GM12878 (cell line): ENCODE results near the gene SGMS1. TPM values are rescaled to one million over a fixed set of nuclear protein-coding genes. Genes with fewer than 3 reads are reported as not detected.

Experiments
- ATAC-seq: fragments of 200-7000 bp; cut with Tn5 transposase; 3 replicates; pipeline ENCODE4 v1.9.1; 2020; ENCODE audit warnings: mild to moderate bottlenecking, moderate library complexity
- BruUV-seq: library from RNA; stranded (reverse); fragments of 400-500 nt; replicated peaks from 2 replicates; lab custom pipeline; 2021; lab: Mats Ljungman, UMichigan
- CTCF ChIA-PET: fragments of 300-600 bp; sonication (Branson Sonifier 250); formaldehyde crosslinking; extraction: SDS; loops from one replicate; lab custom pipeline; 2021; ENCODE audit warnings: inconsistent platforms; lab: Yijun Ruan, JAX
- POLR2A ChIA-PET: fragments of 350-600 bp; formaldehyde crosslinking; extraction: SDS; loops from one replicate; lab custom pipeline; 2021; ENCODE audit warnings: inconsistent platforms; lab: Charles Lee
- RAD21 ChIA-PET: fragments of 300-600 bp; sonication (Branson Sonifier 250); formaldehyde crosslinking; loops from one replicate; lab custom pipeline; 2023; ENCODE audit warnings: antibody characterized with exemption; ENCODE audit not compliant: unreplicated experiment; lab: Charles Lee
- SMC1A ChIA-PET: fragments of 300-600 bp; sonication (Branson Sonifier 250); formaldehyde crosslinking; loops from one replicate; lab custom pipeline; 2023; ENCODE audit not compliant: unreplicated experiment, uncharacterized antibody; lab: Charles Lee
- DNase-seq: peaks from one replicate; pipeline ENCODE4 v3.0.0-alpha.2; 2011; ENCODE audit warnings: low read depth, low spot score
- FAIRE-seq: peaks from 3 replicates; lab custom pipeline; 2011; peaks lifted over from hg19 to GRCh38; lab: Jason Lieb, UNC
- H2AFZ ChIP-seq: 2 replicates; pipeline ENCODE4 v1.6.0; 2011; ENCODE audit warnings: low read depth, low read length, control low read depth; ENCODE audit not compliant: control insufficient read depth
- H3K27ac ChIP-seq: 2 replicates; pipeline ENCODE4 v1.5.1; 2011; ENCODE audit warnings: control low read depth; ENCODE audit not compliant: control insufficient read depth, insufficient read depth
- H3K27me3 ChIP-seq, 2 experiments: replicated peaks in 1 of 2; 2 replicates each; pipeline versions ENCODE4 v1.6.0 to v1.6.1; 2011; ENCODE audit warnings: low read length in 1 of 2; ENCODE audit not compliant: control insufficient read depth in 2 of 2, insufficient read depth in 2 of 2
- H3K36me3 ChIP-seq, 2 experiments: 2 replicates each; pipeline ENCODE4 v1.5.1; 2011; ENCODE audit warnings: low read length in 1 of 2; ENCODE audit not compliant: control insufficient read depth in 2 of 2, insufficient read depth in 2 of 2
- H3K4me1 ChIP-seq: 2 replicates; pipeline ENCODE4 v1.6.1; 2011; ENCODE audit warnings: mild to moderate bottlenecking, low read length, moderate library complexity, mixed read lengths; ENCODE audit not compliant: control insufficient read depth, insufficient read depth
- H3K4me2 ChIP-seq: 2 replicates; pipeline ENCODE4 v1.6.0; 2011; ENCODE audit warnings: control low read depth; ENCODE audit not compliant: control insufficient read depth, insufficient read depth
- H3K4me3 ChIP-seq: fragments of 200-600 bp; sonication (generic); 2 replicates; pipeline ENCODE4 v1.5.1; 2016
- H3K79me2 ChIP-seq: 2 replicates; pipeline ENCODE4 v1.6.0; 2011; ENCODE audit warnings: low read length; ENCODE audit not compliant: control insufficient read depth, insufficient read depth
- H3K9ac ChIP-seq: 2 replicates; pipeline ENCODE4 v1.8.0; 2011; ENCODE audit warnings: low read length, control low read depth, mixed read lengths; ENCODE audit not compliant: control insufficient read depth, insufficient read depth
- H3K9me3 ChIP-seq: replicated peaks from 3 replicates; pipeline ENCODE4 v1.5.1; 2011; ENCODE audit warnings: mild to moderate bottlenecking, low read length; ENCODE audit not compliant: control insufficient read depth, insufficient read depth
- H4K20me1 ChIP-seq: 2 replicates; pipeline ENCODE4 v1.6.0; 2011; ENCODE audit not compliant: control insufficient read depth, insufficient read depth
- EGR1 ChIP-seq, 2 experiments: IDR thresholded peaks; 1 replicate in 1 of 2; 2 replicates in 1 of 2; pipeline ENCODE4 v1.6.1; 2011 to 2012; ENCODE audit warnings: low read depth in 2 of 2, low read length in 2 of 2, borderline replicate concordance in 1 of 2, mild to moderate bottlenecking in 1 of 2, moderate library complexity in 1 of 2
- GABPA ChIP-seq: IDR thresholded peaks from 2 replicates; pipeline ENCODE4 v1.6.1; 2014; ENCODE audit warnings: antibody characterized with exemption, low read depth, mild to moderate bottlenecking, inconsistent platforms
- SP1 ChIP-seq: IDR thresholded peaks from one replicate; pipeline ENCODE4 v1.6.1; 2011; ENCODE audit warnings: low read depth, low read length
- SREBF2 ChIP-seq: IDR thresholded peaks from 2 replicates; pipeline ENCODE4 v1.6.1; 2012; ENCODE audit warnings: mild to moderate bottlenecking, low read length
- STAT1 ChIP-seq: fragments of 450-650 bp; conservative IDR thresholded peaks from 2 replicates; pipeline ENCODE4 v1.6.1; 2014; ENCODE audit warnings: antibody characterized with exemption, mild to moderate bottlenecking
- YY1 ChIP-seq: IDR thresholded peaks from 2 replicates; pipeline ENCODE4 v1.6.1; 2011; ENCODE audit warnings: low read depth, mild to moderate bottlenecking, low read length
- WGBS: methylation state at CpG from one replicate; pipeline ENCODE4 v1.1.6; 2016; ENCODE audit warnings: low lambda C conversion rate; ENCODE audit not compliant: insufficient replicate concordance, insufficient coverage; ENCODE audit errors: missing lambda C conversion rate; 5-methylcytosine and 5-hydroxymethylcytosine counted together
- in situ Hi-C: fragments of 300-500 bp; cut with MboI; formaldehyde crosslinking; loops from 9 replicates; pipeline ENCODE4 v1.14.3; 2018; ENCODE audit warnings: mixed read lengths
- intact Hi-C: fragments of 100-400 bp; cut with micrococcal nuclease; formaldehyde crosslinking; loops from one replicate; pipeline ENCODE4 v1.14.2; 2022; ENCODE audit not compliant: unreplicated experiment
- polyA plus RNA-seq, 11 experiments: library from polyadenylated mRNA; depleted of rRNA in 4 of 11; unstranded in 6 of 11; stranded (reverse) in 5 of 11; fragments of >200 nt; fragmentation: Nextera tagmentation in 4 of 11; fragmentation: Illumina TruSeq in 1 of 11; extraction: Ambion mirVana in 4 of 11; extraction: Trizol in 1 of 11; gene quantifications; 1 replicate in 1 of 11; 2 replicates in 10 of 11; pipeline versions ENCODE4 v1.2.1 to v1.2.3, GENCODE V29; 2011 to 2016; ENCODE audit warnings: inconsistent platforms in 2 of 11, missing spikeins in 2 of 11, low read depth in 1 of 11
- total RNA-seq, 4 experiments: library from RNA; depleted of rRNA in 3 of 4; stranded (reverse); fragments of >200 nt in 3 of 4; fragmentation: Illumina TruSeq in 1 of 4; extraction: Trizol in 1 of 4; gene quantifications; 2 replicates each; pipeline versions ENCODE4 v1.2.1 to v1.2.3, GENCODE V29; 2013 to 2021
- TF ChIP-seq, protein P1 (sequence below): fragments of 450-650 bp; IDR thresholded peaks from 2 replicates; pipeline ENCODE4 v1.6.1; 2016; ENCODE audit warnings: mild to moderate bottlenecking, moderate library complexity, borderline replicate concordance

The SGMS1 gene
- total and polyA plus RNA-seq, 10 of the 15 experiments (the other 5 are each of a cell fraction or from before 2014, with no cell fraction given): 1.4 to 14.5 (median 4.9) TPM

DNA sequence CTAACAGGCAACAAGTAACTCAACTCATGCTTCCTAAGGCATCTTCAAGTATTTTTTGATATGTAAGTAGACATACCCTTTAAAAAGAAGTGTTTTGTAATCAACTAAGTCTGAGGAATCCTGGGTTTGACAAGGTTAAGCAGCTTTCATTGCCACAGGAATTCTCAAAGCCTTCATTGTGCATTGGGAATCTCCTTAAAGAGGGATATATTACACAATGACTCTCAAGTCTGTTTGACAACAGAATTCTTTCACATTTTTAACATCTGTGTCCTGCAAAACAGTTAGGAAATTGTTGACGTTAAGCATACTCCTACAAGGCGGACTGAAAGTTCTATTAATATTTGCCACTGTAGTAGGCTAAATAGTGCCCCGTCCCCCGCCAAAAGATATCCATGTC is 71.4 kb downstream of the SGMS1 start:
- H3K27ac ChIP-seq: no peak overlapping the region
- SMC1A ChIA-PET: interaction anchor here (0.9 to 2.7 kb wide), 13 partner anchors 8 to 185 kb away, joined by 3 to 14 read pairs (median 4); no protein-coding TSS in a partner anchor
- in situ Hi-C loops: no loop called here

DNA sequence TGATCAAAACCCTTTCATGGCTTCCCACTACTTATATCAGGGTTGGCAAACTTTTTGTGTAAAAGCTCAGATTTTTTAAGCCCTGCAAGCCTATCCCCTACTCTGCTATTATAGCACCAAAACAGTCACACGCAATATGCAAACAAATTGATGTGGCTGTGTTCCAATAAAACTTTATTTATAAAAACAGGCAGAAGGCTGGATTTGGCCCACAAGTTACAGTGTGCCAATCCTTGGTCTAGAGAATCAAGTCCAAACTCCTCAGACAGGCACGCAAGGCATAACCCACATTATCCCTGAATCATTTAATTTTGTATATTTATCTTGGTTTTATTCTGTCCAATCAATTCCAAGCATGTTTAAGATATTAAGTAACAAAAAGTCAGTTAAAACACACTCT is 71.9 kb downstream of the SGMS1 start:
- Histone ChIP-seq H3K27me3 (no peaks in the 10 kb centered on the region), H3K79me2 (no peaks in the 10 kb centered on the region), H3K27ac (no peak overlapping the region), H3K36me3 (no peaks in the 10 kb centered on the region), H2AFZ (no peak overlapping the region), H3K4me3 (no peak overlapping the region), H3K4me2 (no peak overlapping the region), H3K4me1 (no peaks in the 10 kb centered on the region), H3K9ac (no peak overlapping the region), H3K9me3 (no peaks in the 10 kb centered on the region; the same call in 1 of the 3 replicates), H4K20me1 (no peaks in the 10 kb centered on the region)
- no peak for FAIRE-seq
- in situ Hi-C loops (no loop called here), intact Hi-C loops (no loop called here)
- BruUV-seq: no TSS peak
- ChIA-PET SMC1A (interaction anchor here (0.8 to 2.7 kb wide), 7 partner anchors 10 to 101 kb away, joined by 3 to 13 read pairs (median 3); no protein-coding TSS in a partner anchor), RAD21 (interaction anchor here (0.9 to 1.1 kb wide), 2 partner anchors 70 to 102 kb away, joined by 3 read pairs; no protein-coding TSS in a partner anchor), POLR2A (no interaction called here), CTCF (interaction anchor here (0.8 to 1.8 kb wide), 3 partner anchors 9 to 101 kb away, joined by 3 to 7 read pairs (median 3); no protein-coding TSS in a partner anchor)
- no peak for ATAC-seq
- TF ChIP-seq YY1: no peak
- TF ChIP-seq, protein P1, sequence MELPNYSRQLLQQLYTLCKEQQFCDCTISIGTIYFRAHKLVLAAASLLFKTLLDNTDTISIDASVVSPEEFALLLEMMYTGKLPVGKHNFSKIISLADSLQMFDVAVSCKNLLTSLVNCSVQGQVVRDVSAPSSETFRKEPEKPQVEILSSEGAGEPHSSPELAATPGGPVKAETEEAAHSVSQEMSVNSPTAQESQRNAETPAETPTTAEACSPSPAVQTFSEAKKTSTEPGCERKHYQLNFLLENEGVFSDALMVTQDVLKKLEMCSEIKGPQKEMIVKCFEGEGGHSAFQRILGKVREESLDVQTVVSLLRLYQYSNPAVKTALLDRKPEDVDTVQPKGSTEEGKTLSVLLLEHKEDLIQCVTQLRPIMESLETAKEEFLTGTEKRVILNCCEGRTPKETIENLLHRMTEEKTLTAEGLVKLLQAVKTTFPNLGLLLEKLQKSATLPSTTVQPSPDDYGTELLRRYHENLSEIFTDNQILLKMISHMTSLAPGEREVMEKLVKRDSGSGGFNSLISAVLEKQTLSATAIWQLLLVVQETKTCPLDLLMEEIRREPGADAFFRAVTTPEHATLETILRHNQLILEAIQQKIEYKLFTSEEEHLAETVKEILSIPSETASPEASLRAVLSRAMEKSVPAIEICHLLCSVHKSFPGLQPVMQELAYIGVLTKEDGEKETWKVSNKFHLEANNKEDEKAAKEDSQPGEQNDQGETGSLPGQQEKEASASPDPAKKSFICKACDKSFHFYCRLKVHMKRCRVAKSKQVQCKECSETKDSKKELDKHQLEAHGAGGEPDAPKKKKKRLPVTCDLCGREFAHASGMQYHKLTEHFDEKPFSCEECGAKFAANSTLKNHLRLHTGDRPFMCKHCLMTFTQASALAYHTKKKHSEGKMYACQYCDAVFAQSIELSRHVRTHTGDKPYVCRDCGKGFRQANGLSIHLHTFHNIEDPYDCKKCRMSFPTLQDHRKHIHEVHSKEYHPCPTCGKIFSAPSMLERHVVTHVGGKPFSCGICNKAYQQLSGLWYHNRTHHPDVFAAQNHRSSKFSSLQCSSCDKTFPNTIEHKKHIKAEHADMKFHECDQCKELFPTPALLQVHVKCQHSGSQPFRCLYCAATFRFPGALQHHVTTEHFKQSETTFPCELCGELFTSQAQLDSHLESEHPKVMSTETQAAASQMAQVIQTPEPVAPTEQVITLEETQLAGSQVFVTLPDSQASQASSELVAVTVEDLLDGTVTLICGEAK: peak; percentile 81
- DNase-seq: no peak
- 92% methylated on average over 2 of the region's 2 CpGs for WGBS

More for the DNA sequence above, 71.4 kb downstream of the SGMS1 start:
- no peak for FAIRE-seq
- Histone ChIP-seq H3K27me3 (no peaks in the 10 kb centered on the region), H3K4me1 (no peaks in the 10 kb centered on the region), H3K36me3 (no peaks in the 10 kb centered on the region), H3K9me3 (no peaks in the 10 kb centered on the region; the same call in 1 of the 3 replicates), H3K9ac (no peak overlapping the region), H2AFZ (no peak overlapping the region), H4K20me1 (no peaks in the 10 kb centered on the region), H3K4me3 (no peak overlapping the region), H3K79me2 (no peaks in the 10 kb centered on the region), H3K4me2 (no peak overlapping the region)
- no peak for ATAC-seq
- RAD21 ChIA-PET: interaction anchor here (1.1 to 1.3 kb wide), 2 partner anchors 69 kb away, joined by 3 to 4 read pairs; no protein-coding TSS in a partner anchor
- POLR2A ChIA-PET: no interaction called here
- intact Hi-C loops: no loop called here
- TF ChIP-seq EGR1 (IDR thresholded peaks at IDR 0.05; ENCODE audit: borderline replicate concordance in 1 of 2, low read depth in 2 of 2, low read length in 2 of 2) (no peak), SREBF2 (no peak), STAT1 (no peak), GABPA (no peak), SP1 (no peak)
- WGBS: 100% methylated on average over 4 of the region's 4 CpGs
- DNase-seq: no peak
- CTCF ChIA-PET: interaction anchor here (1.0 to 2.3 kb wide), 8 partner anchors 9 to 185 kb away, joined by 3 to 9 read pairs (median 6); no protein-coding TSS in a partner anchor
- no TSS peak for BruUV-seq
